Measurements from ENCODE around the gene HNRNPH2.
A peak's percentile ranks its signal among the peaks of the same experiment; 100 is the strongest.

DNA sequence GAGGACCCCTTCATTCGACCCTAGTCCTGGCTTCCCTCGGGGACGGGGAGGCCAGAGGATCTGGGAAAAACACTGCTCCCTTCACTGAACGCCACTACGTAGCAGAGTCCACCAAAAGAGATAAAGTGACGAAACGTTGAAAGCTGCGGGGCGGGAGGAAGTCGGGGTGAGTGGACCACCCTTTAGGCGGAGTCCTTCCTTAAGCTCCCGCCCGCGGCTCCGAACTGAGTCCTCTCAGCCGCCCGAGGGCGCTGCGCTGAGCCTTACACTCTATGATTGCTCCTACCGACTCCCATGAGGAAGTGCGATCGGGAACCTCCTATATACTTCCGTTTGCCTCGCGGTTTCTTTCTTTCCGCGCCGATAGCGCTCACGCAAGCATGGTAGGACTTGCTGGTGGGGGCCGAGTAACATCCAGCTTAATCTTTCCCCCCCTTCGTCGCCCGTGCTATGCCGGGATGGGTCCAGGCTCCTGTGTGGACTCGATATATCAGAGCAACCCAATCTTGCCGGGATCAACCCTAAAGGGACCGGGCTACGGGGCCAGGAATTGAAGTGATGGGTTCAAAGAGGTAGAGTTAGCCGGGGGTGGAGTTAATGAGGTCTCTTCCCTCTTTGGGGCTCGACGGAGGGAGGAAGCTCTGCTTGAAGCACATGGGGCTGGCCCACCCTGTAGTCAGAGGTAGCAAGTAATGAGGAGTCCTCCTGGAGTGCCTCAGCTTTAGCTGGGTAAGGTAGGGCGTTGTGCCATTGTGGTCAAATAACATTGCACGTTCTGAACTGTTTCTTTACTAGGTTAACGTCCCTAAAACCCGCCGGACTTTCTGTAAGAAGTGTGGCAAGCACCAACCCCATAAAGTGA lies 17.1 kb upstream of the HNRNPH2 start, which contains the start of gene RPL36A:
- TF ChIP-seq PHF8 (IDR thresholded peaks at IDR 0.05; ENCODE audit: borderline replicate concordance, low read depth): peak; percentile 94
- no peak for TF ChIP-seq ZNF302 (CRISPR knock-in tag; IDR thresholded peaks at IDR 0.05)
- no peak for TF ChIP-seq RNF2 (IDR thresholded peaks at IDR 0.05; ENCODE audit: borderline replicate concordance, low read depth)
- no peak for TF ChIP-seq FOSL2 (IDR thresholded peaks at IDR 0.05)
- TF ChIP-seq FOSL2 (CRISPR knock-in tag; IDR thresholded peaks at IDR 0.05): peak; percentile 3; the same call in 1 of the 2 replicates
- TF ChIP-seq EP300 (IDR thresholded peaks at IDR 0.05): no peak
- peak; percentile 80 for TF ChIP-seq TP53 (CRISPR knock-in tag; IDR thresholded peaks at IDR 0.05)

All from A549 (cell line).